Measurements from ENCODE around the gene NATD1.

NATD1 gene

DNA sequence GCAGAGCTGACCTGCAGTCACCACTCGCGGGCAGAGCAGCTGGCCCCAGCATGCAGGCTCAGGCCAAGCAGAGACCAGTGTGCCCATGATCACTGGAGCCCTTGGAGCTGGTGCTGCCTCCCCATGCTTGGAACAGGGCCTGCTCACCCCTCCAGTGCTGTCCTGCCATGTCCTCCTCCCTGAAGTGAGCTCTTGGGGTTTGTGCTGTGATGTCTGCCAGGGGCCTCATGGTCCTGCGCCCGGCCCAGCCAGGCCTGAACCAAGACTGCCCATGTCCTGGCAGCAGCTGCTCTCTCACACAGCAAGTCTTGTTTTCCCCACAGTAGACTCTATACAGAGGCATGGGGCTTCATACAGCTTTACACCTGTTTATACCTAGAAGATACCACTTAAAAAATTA, 63.8 kb downstream of the NATD1 start:
- no peak for DNase-seq
